CD4-positive, alpha-beta T cell treated with Interleukin-21 for 1 hour (primary cell): ENCODE results near the gene PAM.

ENCODE experiments used
- DNase-seq: peaks from one replicate; pipeline ENCODE4 v3.0.0-alpha.2; 2020

Gene PAM

GRCh38 chr5:102863764-102864560 lies 108.9 kb downstream of the PAM start:
- DNase-seq = no peak

GRCh38 chr5:102865171-102865509 lies 110.0 kb downstream of the PAM start:
- DNase-seq = no peak

GRCh38 chr5:102865510-102866236 lies 110.6 kb downstream of the PAM start:
- peak; percentile 28 for DNase-seq

DNA sequence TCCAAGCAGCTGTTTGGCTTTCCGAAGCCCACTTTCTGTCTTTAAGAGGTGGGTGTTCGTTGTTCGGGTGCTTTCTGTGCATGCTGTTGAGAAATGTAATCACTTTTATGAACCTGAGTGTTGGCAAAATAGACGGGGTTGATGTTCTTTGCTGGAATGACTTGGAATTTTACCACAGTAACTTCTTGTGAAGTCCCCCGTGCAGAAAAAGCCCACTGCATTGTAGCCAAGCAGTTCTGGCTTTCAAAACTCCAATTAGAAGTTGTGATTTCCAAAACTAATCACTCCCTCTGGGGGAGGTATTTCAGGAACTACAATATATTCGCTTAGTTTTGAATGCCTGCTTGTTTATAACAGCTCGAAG lies 111.1 kb downstream of the PAM start:
- no peak for DNase-seq

- DNase-seq = no peak
Observed at GRCh38 chr5:102867992-102868662, 113.0 kb downstream of the PAM start.

- no peak for DNase-seq
Observed at GRCh38 chr5:102869230-102869629, 114.1 kb downstream of the PAM start.

- DNase-seq = no peak
Observed at GRCh38 chr5:102873379-102873932, 118.4 kb downstream of the PAM start.

GRCh38 chr5:102874054-102874453 lies 118.9 kb downstream of the PAM start:
- DNase-seq = no peak

DNA sequence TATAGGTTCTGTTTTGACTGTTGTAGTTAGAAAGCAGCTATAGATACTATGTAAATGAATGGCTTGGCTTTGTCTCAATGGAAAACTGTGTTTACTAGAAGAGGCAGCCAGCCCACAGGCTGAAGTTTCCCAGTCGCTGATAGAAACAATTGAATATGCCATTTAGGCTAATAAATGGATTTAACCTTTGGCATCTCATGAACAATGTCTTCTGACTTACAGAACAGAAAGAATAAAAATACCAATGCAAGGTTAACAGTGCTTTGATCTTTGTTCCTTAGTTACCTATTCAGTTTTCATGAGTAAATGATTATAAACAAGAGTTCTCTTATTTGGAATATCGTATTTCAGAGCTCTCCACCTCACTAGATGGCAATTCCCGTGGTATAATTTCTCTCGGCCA lies 120.6 kb downstream of the PAM start:
- DNase-seq = no peak

DNA sequence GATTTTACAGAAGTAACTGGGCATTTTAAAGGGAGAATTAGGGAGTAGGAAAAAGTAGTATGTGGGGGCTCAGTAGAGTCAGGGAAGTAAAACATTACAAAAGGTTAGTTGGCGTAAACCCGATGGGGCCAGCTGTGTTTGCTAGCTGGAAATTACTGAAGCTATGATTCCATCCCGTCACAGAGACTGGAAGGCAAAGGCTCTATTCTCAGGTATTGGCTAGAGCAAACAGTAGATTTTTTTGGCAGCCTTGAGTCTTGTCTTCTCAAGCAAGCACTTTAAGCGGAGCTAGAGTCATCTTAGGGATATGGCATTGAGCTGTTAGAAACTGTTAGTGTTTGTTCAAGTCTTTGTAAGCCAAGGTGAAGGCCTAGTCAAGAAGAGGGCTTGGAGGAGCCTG lies 121.5 kb downstream of the PAM start:
- no peak for DNase-seq

GRCh38 chr5:102879741-102880140 lies 124.6 kb downstream of the PAM start:
- no peak for DNase-seq

- no peak for DNase-seq
Observed at GRCh38 chr5:102886586-102886985, 131.5 kb downstream of the PAM start.

GRCh38 chr5:102888483-102888882 lies 133.4 kb downstream of the PAM start:
- peak; percentile 10 for DNase-seq

DNA sequence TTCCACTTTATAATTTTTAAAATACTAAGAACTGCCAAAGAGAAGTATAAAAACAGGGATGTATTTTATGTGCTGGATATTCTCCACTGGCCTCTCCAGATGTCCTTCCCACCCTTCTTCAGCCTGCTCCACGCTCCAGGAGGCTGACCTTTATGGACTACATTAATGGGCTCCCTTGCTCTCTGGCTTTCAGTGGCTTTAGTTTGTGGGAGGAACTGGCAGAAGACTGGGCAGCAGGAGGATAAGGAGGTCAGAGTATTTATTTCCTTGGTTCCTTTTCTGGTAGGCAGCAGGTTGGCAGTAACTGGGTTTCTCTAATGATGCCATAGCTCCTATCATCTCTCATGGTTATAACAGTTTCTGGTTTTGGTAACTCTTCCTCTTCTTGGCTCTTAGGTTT lies 133.9 kb downstream of the PAM start:
- DNase-seq = no peak

DNA sequence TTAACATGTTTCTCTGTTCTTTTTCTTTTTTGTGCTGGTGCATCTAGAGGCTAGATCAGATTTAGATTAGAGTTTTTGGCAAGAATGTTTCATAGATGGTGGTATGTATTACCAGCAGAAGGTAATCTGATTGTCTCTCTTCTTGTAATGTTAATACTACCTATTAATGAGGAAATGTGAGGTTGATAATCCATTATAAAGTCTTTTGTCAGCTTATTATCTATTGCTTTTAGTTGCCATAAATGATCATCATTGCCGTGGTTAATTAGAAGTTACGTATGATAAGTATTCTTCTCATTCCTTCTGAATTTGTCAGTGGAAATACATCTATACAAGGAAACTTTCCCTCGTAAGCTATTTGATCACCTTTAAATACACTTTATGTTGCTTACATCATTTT lies 135.0 kb downstream of the PAM start:
- DNase-seq = no peak

- no peak for DNase-seq
Observed at GRCh38 chr5:102891175-102891574, 136.1 kb downstream of the PAM start.

GRCh38 chr5:102893942-102894341 lies 138.8 kb downstream of the PAM start:
- DNase-seq = no peak

- DNase-seq = no peak
Observed at GRCh38 chr5:102895234-102895633, 140.1 kb downstream of the PAM start.

- no peak for DNase-seq
Observed at GRCh38 chr5:102895976-102896375, 140.9 kb downstream of the PAM start.

- DNase-seq = no peak
Observed at GRCh38 chr5:102901424-102902134, 146.5 kb downstream of the PAM start.

GRCh38 chr5:102902135-102902448 lies 147.0 kb downstream of the PAM start:
- DNase-seq = no peak

DNA sequence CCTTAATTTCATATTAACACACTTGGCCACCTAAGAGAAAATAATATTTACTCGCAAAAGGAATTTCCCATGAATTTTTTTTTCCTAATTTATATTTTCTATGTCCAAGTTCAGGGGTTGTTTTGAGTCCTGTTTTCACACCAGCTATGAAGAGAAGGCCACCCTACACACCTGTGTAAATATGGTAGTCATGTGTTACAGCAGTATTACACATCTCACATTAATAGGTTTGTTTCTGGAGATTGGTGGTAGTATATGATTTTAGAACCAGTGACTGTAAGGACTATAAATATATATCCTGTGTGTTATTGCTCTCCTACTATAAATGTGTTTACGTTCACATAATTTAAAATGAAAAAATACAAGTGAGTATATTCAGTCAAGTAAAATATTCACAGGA lies 147.5 kb downstream of the PAM start:
- no peak for DNase-seq
